HT-29 (cell line): ENCODE results near the gene DSG3. TPM values are rescaled to one million over a fixed set of nuclear protein-coding genes. Genes with fewer than 3 reads are reported as not detected.

Source experiments
- DNase-seq: peaks from one replicate; pipeline ENCODE4 v3.0.0-alpha.2; 2015; ENCODE audit warnings: low spot score
- total RNA-seq: library from RNA; depleted of rRNA; stranded (reverse); fragments of >200 nt; shearing (Covaris generic); gene quantifications from 2 replicates; pipeline ENCODE4 v1.2.3, GENCODE V29; 2014; rRNA removed

Gene DSG3
- total RNA-seq, 1 experiment from 2014 or later, result not detected

- DNase-seq, result no peak
These were observed 78.8 kb downstream of the DSG3 start for GRCh38 chr18:31526374-31526773.

Other genes with a start within 250 kb of the DSG3 start
- gene DSG1, start 129.6 kb upstream of the DSG3 start, total RNA-seq, result not detected in 2 replicates
- gene DSG4, start 71.0 kb upstream of the DSG3 start, total RNA-seq, result 0.03 and 0.38 TPM in 2 replicates
- 16.5 and 17.8 TPM in 2 replicates for gene DSG2, start 50.4 kb downstream of the DSG3 start, total RNA-seq
- gene TTR, start 144.1 kb downstream of the DSG3 start, total RNA-seq, result 1.3 and 2.8 TPM in 2 replicates
- 0.68 and 2.3 TPM in 2 replicates for gene B4GALT6, start 236.8 kb downstream of the DSG3 start, total RNA-seq